HepG2 (cell line): ENCODE data around the gene MDP1. TPM values are rescaled to one million over a fixed set of nuclear protein-coding genes. Genes with fewer than 3 reads are reported as not detected.

Source experiments
- AFF4 ChIP-seq: sonication (generic); formaldehyde crosslinking; IDR thresholded peaks from 2 replicates; pipeline ENCODE4 v1.4.0; 2020; ENCODE audit warnings: missing genetic modification reagents
- ATM ChIP-seq: fragments of 450-650 bp; IDR thresholded peaks from 2 replicates; pipeline ENCODE4 v1.7.1; 2017; ENCODE audit warnings: mild to moderate bottlenecking, borderline replicate concordance
- CBX2 ChIP-seq, 2 experiments: fragments of 200-600 bp in 1 of 2; sonication (generic); formaldehyde crosslinking in 1 of 2; IDR thresholded peaks; 2 replicates each; pipeline versions ENCODE4 v1.7.0 to v1.8.1; 2018 to 2022; ENCODE audit warnings: low read depth in 2 of 2, low read length in 1 of 2, mild to moderate bottlenecking in 1 of 2, missing genetic modification reagents in 1 of 2
- CEBPG ChIP-seq: IDR thresholded peaks from 2 replicates; pipeline ENCODE4 v1.6.1; 2016
- HNRNPL ChIP-seq: fragments of 200-400 bp; formaldehyde crosslinking; IDR thresholded peaks from 2 replicates; pipeline ENCODE4 v1.6.1; 2017; ENCODE audit warnings: mild to moderate bottlenecking, low read depth, low read length
- HNRNPLL ChIP-seq: fragments of 200-400 bp; formaldehyde crosslinking; IDR thresholded peaks from 2 replicates; pipeline ENCODE4 v1.6.1; 2017; ENCODE audit warnings: mild to moderate bottlenecking, low read depth, low read length; ENCODE audit not compliant: poor library complexity, severe bottlenecking
- HNRNPUL1 ChIP-seq: fragments of 200-400 bp; formaldehyde crosslinking; IDR thresholded peaks from 2 replicates; pipeline ENCODE4 v1.6.1; 2017; ENCODE audit warnings: low read depth, mild to moderate bottlenecking, low read length, moderate library complexity
- LBX2 ChIP-seq: sonication (generic); formaldehyde crosslinking; IDR thresholded peaks from 2 replicates; pipeline ENCODE4 v1.5.0; 2020; ENCODE audit warnings: missing genetic modification reagents, mild to moderate bottlenecking, borderline replicate concordance
- MNT ChIP-seq: fragments of 450-650 bp; IDR thresholded peaks from 2 replicates; pipeline ENCODE4 v1.6.1; 2016
- ZNF138 ChIP-seq: sonication (generic); formaldehyde crosslinking; IDR thresholded peaks from 2 replicates; pipeline ENCODE4 v1.5.0; 2020; ENCODE audit warnings: mild to moderate bottlenecking, low read depth, missing genetic modification reagents
- ZNF274 ChIP-seq: sonication (generic); formaldehyde crosslinking; IDR thresholded peaks from 2 replicates; pipeline ENCODE4 v1.5.1; 2020; ENCODE audit warnings: mild to moderate bottlenecking, missing genetic modification reagents
- ZNF468 ChIP-seq: sonication (generic); formaldehyde crosslinking; IDR thresholded peaks from 2 replicates; pipeline ENCODE4 v1.8.0; 2022; ENCODE audit warnings: mild to moderate bottlenecking, moderate library complexity, missing genetic modification reagents
- ZSCAN29 ChIP-seq: sonication (generic); formaldehyde crosslinking; conservative IDR thresholded peaks from 2 replicates; pipeline ENCODE4 v1.4.0; 2020; ENCODE audit warnings: mild to moderate bottlenecking, missing genetic modification reagents
- polyA plus RNA-seq, 8 experiments: library from polyadenylated mRNA; depleted of rRNA in 3 of 8; stranded (reverse) in 7 of 8; unstranded in 1 of 8; fragments of >200 nt; fragmentation: Illumina TruSeq in 4 of 8; extraction: Trizol in 4 of 8; gene quantifications; 2 replicates each; pipeline versions ENCODE4 v1.2.1 to v1.2.3, GENCODE V29; 2011 to 2016; ENCODE audit warnings: low read depth in 4 of 8, missing spikeins in 1 of 8, mixed read lengths in 1 of 8; ENCODE audit not compliant: insufficient read depth in 1 of 8
- total RNA-seq, 5 experiments: library from RNA; depleted of rRNA; stranded (reverse); fragments of >200 nt; fragmentation: Illumina TruSeq; extraction: Trizol; gene quantifications; 2 replicates each; pipeline ENCODE4 v1.2.3, GENCODE V29; 2016; ENCODE audit warnings: low read depth in 1 of 5
- TF ChIP-seq, protein P1 (sequence below): IDR thresholded peaks from 2 replicates; pipeline ENCODE4 v1.6.1; 2016; ENCODE audit warnings: low read depth
- TF ChIP-seq, protein P2 (sequence below), 2 experiments: sonication (generic) in 1 of 2; formaldehyde crosslinking in 1 of 2; IDR thresholded peaks; 2 replicates each; pipeline versions ENCODE4 v1.4.0 to v1.6.1; 2018 to 2020; ENCODE audit warnings: missing genetic modification reagents in 2 of 2, borderline replicate concordance in 1 of 2, low read depth in 1 of 2, mild to moderate bottlenecking in 1 of 2, missing biosample characterization in 1 of 2
- TF ChIP-seq, protein P3 (sequence below): sonication (generic); formaldehyde crosslinking; IDR thresholded peaks from 2 replicates; pipeline ENCODE4 v1.4.0; 2020; ENCODE audit warnings: missing genetic modification reagents, borderline replicate concordance

The MDP1 gene
- total and polyA plus RNA-seq, 2 of the 13 experiments (the other 11 are each of a cell fraction or from before 2014, with no cell fraction given), result 44.1 to 48.7 TPM

DNA sequence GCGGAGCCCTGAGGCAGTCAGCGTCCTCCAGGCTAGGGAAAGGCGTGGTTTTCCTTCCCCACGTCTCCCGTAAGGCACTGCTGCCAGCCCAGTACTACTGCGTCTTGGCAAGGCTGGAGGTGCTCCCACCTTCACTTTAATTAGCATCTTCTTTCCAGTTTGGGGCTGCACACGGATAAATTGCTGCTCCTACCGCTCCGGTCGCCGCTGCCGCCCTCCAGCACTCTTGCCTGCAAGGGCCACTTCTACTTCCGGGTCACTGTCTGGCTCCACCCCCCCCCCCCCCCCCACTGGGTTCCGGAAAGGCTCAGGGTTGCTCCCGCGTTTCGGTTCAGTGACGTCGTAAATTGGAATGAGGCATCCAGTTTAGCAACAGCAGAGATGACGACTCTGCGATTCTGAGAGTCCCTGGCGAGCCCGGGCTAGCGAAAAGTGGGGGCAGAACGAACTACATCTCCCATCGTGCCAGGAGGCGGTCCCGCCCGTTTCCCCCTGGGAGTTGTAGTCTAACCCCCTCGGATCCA, 16.3 kb upstream of the MDP1 start, which contains the start of gene NEDD8 (continued):
- TF ChIP-seq, protein P1, sequence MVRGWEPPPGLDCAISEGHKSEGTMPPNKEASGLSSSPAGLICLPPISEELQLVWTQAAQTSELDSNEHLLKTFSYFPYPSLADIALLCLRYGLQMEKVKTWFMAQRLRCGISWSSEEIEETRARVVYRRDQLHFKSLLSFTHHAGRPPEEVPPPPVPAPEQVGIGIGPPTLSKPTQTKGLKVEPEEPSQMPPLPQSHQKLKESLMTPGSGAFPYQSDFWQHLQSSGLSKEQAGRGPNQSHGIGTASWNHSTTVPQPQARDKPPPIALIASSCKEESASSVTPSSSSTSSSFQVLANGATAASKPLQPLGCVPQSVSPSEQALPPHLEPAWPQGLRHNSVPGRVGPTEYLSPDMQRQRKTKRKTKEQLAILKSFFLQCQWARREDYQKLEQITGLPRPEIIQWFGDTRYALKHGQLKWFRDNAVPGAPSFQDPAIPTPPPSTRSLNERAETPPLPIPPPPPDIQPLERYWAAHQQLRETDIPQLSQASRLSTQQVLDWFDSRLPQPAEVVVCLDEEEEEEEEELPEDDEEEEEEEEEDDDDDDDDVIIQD, result peak; percentile 75
- TF ChIP-seq, protein P2, sequence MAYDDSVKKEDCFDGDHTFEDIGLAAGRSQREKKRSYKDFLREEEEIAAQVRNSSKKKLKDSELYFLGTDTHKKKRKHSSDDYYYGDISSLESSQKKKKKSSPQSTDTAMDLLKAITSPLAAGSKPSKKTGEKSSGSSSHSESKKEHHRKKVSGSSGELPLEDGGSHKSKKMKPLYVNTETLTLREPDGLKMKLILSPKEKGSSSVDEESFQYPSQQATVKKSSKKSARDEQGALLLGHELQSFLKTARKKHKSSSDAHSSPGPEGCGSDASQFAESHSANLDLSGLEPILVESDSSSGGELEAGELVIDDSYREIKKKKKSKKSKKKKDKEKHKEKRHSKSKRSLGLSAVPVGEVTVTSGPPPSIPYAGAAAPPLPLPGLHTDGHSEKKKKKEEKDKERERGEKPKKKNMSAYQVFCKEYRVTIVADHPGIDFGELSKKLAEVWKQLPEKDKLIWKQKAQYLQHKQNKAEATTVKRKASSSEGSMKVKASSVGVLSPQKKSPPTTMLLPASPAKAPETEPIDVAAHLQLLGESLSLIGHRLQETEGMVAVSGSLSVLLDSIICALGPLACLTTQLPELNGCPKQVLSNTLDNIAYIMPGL (CRISPR knock-in tag; IDR thresholded peaks at IDR 0.05; ENCODE audit: borderline replicate concordance in 1 of 2, low read depth in 1 of 2), result peak; percentile 31 to 67; a peak in 2 of 4 replicates
- TF ChIP-seq ZNF138 (CRISPR knock-in tag), result peak; percentile 99
- TF ChIP-seq ZSCAN29 (CRISPR knock-in tag), result no peak; the same call in 1 of the 2 replicates
- no peak for TF ChIP-seq HNRNPUL1
- peak; percentile 58 for TF ChIP-seq HNRNPLL
- TF ChIP-seq, protein P3, sequence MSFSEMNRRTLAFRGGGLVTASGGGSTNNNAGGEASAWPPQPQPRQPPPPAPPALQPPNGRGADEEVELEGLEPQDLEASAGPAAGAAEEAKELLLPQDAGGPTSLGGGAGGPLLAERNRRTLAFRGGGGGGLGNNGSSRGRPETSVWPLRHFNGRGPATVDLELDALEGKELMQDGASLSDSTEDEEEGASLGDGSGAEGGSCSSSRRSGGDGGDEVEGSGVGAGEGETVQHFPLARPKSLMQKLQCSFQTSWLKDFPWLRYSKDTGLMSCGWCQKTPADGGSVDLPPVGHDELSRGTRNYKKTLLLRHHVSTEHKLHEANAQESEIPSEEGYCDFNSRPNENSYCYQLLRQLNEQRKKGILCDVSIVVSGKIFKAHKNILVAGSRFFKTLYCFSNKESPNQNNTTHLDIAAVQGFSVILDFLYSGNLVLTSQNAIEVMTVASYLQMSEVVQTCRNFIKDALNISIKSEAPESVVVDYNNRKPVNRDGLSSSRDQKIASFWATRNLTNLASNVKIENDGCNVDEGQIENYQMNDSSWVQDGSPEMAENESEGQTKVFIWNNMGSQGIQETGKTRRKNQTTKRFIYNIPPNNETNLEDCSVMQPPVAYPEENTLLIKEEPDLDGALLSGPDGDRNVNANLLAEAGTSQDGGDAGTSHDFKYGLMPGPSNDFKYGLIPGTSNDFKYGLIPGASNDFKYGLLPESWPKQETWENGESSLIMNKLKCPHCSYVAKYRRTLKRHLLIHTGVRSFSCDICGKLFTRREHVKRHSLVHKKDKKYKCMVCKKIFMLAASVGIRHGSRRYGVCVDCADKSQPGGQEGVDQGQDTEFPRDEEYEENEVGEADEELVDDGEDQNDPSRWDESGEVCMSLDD (CRISPR knock-in tag), result peak; percentile 32; the same call in 1 of the 2 replicates
- 0 out of 2 replicates have a peak, but pooled peaks have one; percentile 61 for TF ChIP-seq HNRNPL
- TF ChIP-seq AFF4 (CRISPR knock-in tag), result no peak
- TF ChIP-seq ZNF468 (CRISPR knock-in tag), result 0 out of 2 replicates have a peak, but pooled peaks have one; percentile 70
- no peak for TF ChIP-seq LBX2 (CRISPR knock-in tag)
- TF ChIP-seq CEBPG (CRISPR knock-in tag), result peak; percentile 2; the same call in 1 of the 2 replicates
- no peak for TF ChIP-seq CBX2 (IDR thresholded peaks at IDR 0.05; ENCODE audit: low read depth, low read length)
- TF ChIP-seq CBX2 (CRISPR knock-in tag; IDR thresholded peaks at IDR 0.05; ENCODE audit: low read depth), result no peak
- TF ChIP-seq ZNF274, result 0 out of 2 replicates have a peak, but pooled peaks have one; percentile 85
- TF ChIP-seq MNT, result no peak
- no peak for TF ChIP-seq ATM
